ENCODE results near the gene DMXL2. TPM values are rescaled to one million over a fixed set of nuclear protein-coding genes. Genes with fewer than 3 reads are reported as not detected.

The DMXL2 gene
- total RNA-seq, 6 experiments from 2014 or later, result 8.8 to 16.1 (median 12.7) TPM

- H3K27ac ChIP-seq, result no peak overlapping the region
- no peak for DNase-seq
- H3K36me3 ChIP-seq, result no peaks in the 10 kb centered on the region
- no peak overlapping the region for H3K4me3 ChIP-seq
- no peaks in the 10 kb centered on the region for H3K27me3 ChIP-seq
- TF ChIP-seq CTCF (IDR thresholded peaks at IDR 0.05), result no peak
- no peak for TF ChIP-seq POLR2A (IDR thresholded peaks at IDR 0.05)
- H3K4me1 ChIP-seq, result no peaks in the 10 kb centered on the region
- intact Hi-C loops (cut with DNase I), result no loop called here
- WGBS (ENCODE audit: insufficient coverage, low coverage, low lambda C conversion rate, missing lambda C conversion rate), result 57% methylated on average over 3 of the region's 7 CpGs
- no peaks in the 10 kb centered on the region for H3K9me3 ChIP-seq
- no peak for ATAC-seq
These were observed 221.4 kb downstream of the DMXL2 start for GRCh38 chr15:51401051-51401780.

GRCh38 chr15:51398626-51399025 is 223.9 kb downstream of the DMXL2 start:
- intact Hi-C loops (cut with DNase I), result no loop called here
- no peaks in the 10 kb centered on the region for H3K9me3 ChIP-seq
- H3K4me3 ChIP-seq, result no peak overlapping the region
- DNase-seq, result no peak
- no peak overlapping the region for H3K27ac ChIP-seq
- ATAC-seq, result no peak
- no peaks in the 10 kb centered on the region for H3K36me3 ChIP-seq
- no peaks in the 10 kb centered on the region for H3K27me3 ChIP-seq
- no peaks in the 10 kb centered on the region for H3K4me1 ChIP-seq
- 80% methylated on average over 1 of the region's 9 CpGs for WGBS (ENCODE audit: insufficient coverage, low coverage, low lambda C conversion rate, missing lambda C conversion rate)
- TF ChIP-seq POLR2A (IDR thresholded peaks at IDR 0.05) (no peak), CTCF (IDR thresholded peaks at IDR 0.05) (no peak)

Other genes starting within 250 kb of the DMXL2 start
- gene SCG3, start 58.7 kb upstream of the DMXL2 start, total RNA-seq, result not detected
- 10 to 100 TPM in 2 of 6 experiments, 1 to 10 TPM in 4; 5.0 to 17.4 (median 8.4) TPM for gene LYSMD2, start 114.9 kb upstream of the DMXL2 start, total RNA-seq
- 1 to 10 TPM; 1.1 to 2.5 (median 1.3) TPM for gene TMOD2, start 128.8 kb upstream of the DMXL2 start, total RNA-seq
- gene TMOD3, start 206.9 kb upstream of the DMXL2 start, total RNA-seq, result 10 to 100 TPM; 15.0 to 32.2 (median 20.6) TPM